Measurements from ENCODE around the gene SORBS1. TPM values are rescaled to one million over a fixed set of nuclear protein-coding genes. Genes with fewer than 3 reads are reported as not detected.

SORBS1 gene
- polyA plus RNA-seq, 3 donors from 2014 or later: 0.33 to 1.8 (median 0.82) TPM

- Mint-ChIP-seq H3K9me3 (no peaks in the 10 kb centered on the region), H3K4me3 (no peak overlapping the region), H3K27me3 (ENCODE audit: low read depth in 3 of 3) (peaks cover 2 to 3% (median 2%) of the 10 kb centered on the region in 3 donors), H3K36me3 (no peaks in the 10 kb centered on the region), H3K27ac (no peak overlapping the region), H3K4me1 (no peaks in the 10 kb centered on the region)
- DNase-seq: no peak
Measured at GRCh38 chr10:95543459-95543858, 17.7 kb downstream of the SORBS1 start.

GRCh38 chr10:95542761-95543160, 18.4 kb downstream of the SORBS1 start:
- Mint-ChIP-seq H3K4me1 (no peaks in the 10 kb centered on the region), H3K9me3 (no peaks in the 10 kb centered on the region), H3K36me3 (no peaks in the 10 kb centered on the region), H3K4me3 (no peak overlapping the region), H3K27ac (peak overlapping the region in 1 of 6 donors; percentile 30), H3K27me3 (ENCODE audit: low read depth in 3 of 3) (peaks cover 2 to 3% (median 2%) of the 10 kb centered on the region in 3 donors)
- DNase-seq: no peak

GRCh38 chr10:95542330-95542729, 18.8 kb downstream of the SORBS1 start:
- DNase-seq: no peak
- Mint-ChIP-seq H3K4me3 (no peak overlapping the region), H3K4me1 (no peaks in the 10 kb centered on the region), H3K27ac (no peak overlapping the region), H3K9me3 (no peaks in the 10 kb centered on the region), H3K36me3 (no peaks in the 10 kb centered on the region), H3K27me3 (ENCODE audit: low read depth in 3 of 3) (peaks cover 2 to 3% (median 2%) of the 10 kb centered on the region in 3 donors)

GRCh38 chr10:95540514-95541052, 20.6 kb downstream of the SORBS1 start:
- Mint-ChIP-seq H3K27me3 (ENCODE audit: low read depth in 3 of 3) (peaks cover 0 to 3% (median 2%) of the 10 kb centered on the region in 3 donors), H3K4me3 (no peak overlapping the region)
- DNase-seq: no peak

GRCh38 chr10:95539560-95540284, 21.4 kb downstream of the SORBS1 start:
- H3K4me3 Mint-ChIP-seq: no peak overlapping the region
- H3K27ac Mint-ChIP-seq: no peak overlapping the region
- no peak for DNase-seq
- no peaks in the 10 kb centered on the region for H3K36me3 Mint-ChIP-seq
- no peaks in the 10 kb centered on the region for H3K9me3 Mint-ChIP-seq
- H3K4me1 Mint-ChIP-seq: no peaks in the 10 kb centered on the region
- H3K27me3 Mint-ChIP-seq (ENCODE audit: low read depth in 3 of 3): peaks cover 0 to 2% (median 0%) of the 10 kb centered on the region in 3 donors

More at GRCh38 chr10:95540514-95541052, 20.6 kb downstream of the SORBS1 start:
- no peaks in the 10 kb centered on the region for H3K4me1 Mint-ChIP-seq
- H3K27ac Mint-ChIP-seq: no peak overlapping the region
- H3K36me3 Mint-ChIP-seq: no peaks in the 10 kb centered on the region
- no peaks in the 10 kb centered on the region for H3K9me3 Mint-ChIP-seq

- DNase-seq: no peak
- H3K27ac Mint-ChIP-seq: no peak overlapping the region
- H3K4me1 Mint-ChIP-seq: no peaks in the 10 kb centered on the region
- peaks cover 0 to 2% (median 0%) of the 10 kb centered on the region in 3 donors for H3K27me3 Mint-ChIP-seq (ENCODE audit: low read depth in 3 of 3)
- no peak overlapping the region for H3K4me3 Mint-ChIP-seq
- H3K9me3 Mint-ChIP-seq: no peaks in the 10 kb centered on the region
- H3K36me3 Mint-ChIP-seq: no peaks in the 10 kb centered on the region
Measured at GRCh38 chr10:95538412-95538811, 22.8 kb downstream of the SORBS1 start.

GRCh38 chr10:95537542-95537927, 23.6 kb downstream of the SORBS1 start:
- no peaks in the 10 kb centered on the region for H3K4me1 Mint-ChIP-seq
- H3K9me3 Mint-ChIP-seq: no peaks in the 10 kb centered on the region
- H3K4me3 Mint-ChIP-seq: no peak overlapping the region

GRCh38 chr10:95536894-95537541, 24.2 kb downstream of the SORBS1 start:
- H3K4me1 Mint-ChIP-seq: no peaks in the 10 kb centered on the region
- H3K27me3 Mint-ChIP-seq (ENCODE audit: low read depth in 3 of 3): peaks cover 0 to 2% (median 0%) of the 10 kb centered on the region in 3 donors
- no peak overlapping the region for H3K4me3 Mint-ChIP-seq
- H3K9me3 Mint-ChIP-seq: no peaks in the 10 kb centered on the region
- H3K27ac Mint-ChIP-seq: no peak overlapping the region
- H3K36me3 Mint-ChIP-seq: no peaks in the 10 kb centered on the region
- no peak for DNase-seq

More at GRCh38 chr10:95537542-95537927, 23.6 kb downstream of the SORBS1 start:
- no peak for DNase-seq
- no peaks in the 10 kb centered on the region for H3K36me3 Mint-ChIP-seq
- H3K27me3 Mint-ChIP-seq (ENCODE audit: low read depth in 3 of 3): peaks cover 0 to 2% (median 0%) of the 10 kb centered on the region in 3 donors
- H3K27ac Mint-ChIP-seq: no peak overlapping the region

GRCh38 chr10:95536017-95536416, 25.2 kb downstream of the SORBS1 start:
- Mint-ChIP-seq H3K4me1 (no peaks in the 10 kb centered on the region), H3K9me3 (no peaks in the 10 kb centered on the region), H3K27me3 (ENCODE audit: low read depth in 3 of 3) (no peaks in the 10 kb centered on the region), H3K27ac (no peak overlapping the region), H3K4me3 (no peak overlapping the region), H3K36me3 (no peaks in the 10 kb centered on the region)
- DNase-seq: no peak

GRCh38 chr10:95535526-95535925, 25.6 kb downstream of the SORBS1 start:
- H3K27me3 Mint-ChIP-seq (ENCODE audit: low read depth in 3 of 3): no peaks in the 10 kb centered on the region
- H3K4me1 Mint-ChIP-seq: no peaks in the 10 kb centered on the region
- H3K27ac Mint-ChIP-seq: no peak overlapping the region
- H3K4me3 Mint-ChIP-seq: no peak overlapping the region
- no peaks in the 10 kb centered on the region for H3K9me3 Mint-ChIP-seq
- no peak for DNase-seq
- H3K36me3 Mint-ChIP-seq: no peaks in the 10 kb centered on the region

- H3K27me3 Mint-ChIP-seq (ENCODE audit: low read depth in 3 of 3): no peaks in the 10 kb centered on the region
- no peak overlapping the region for H3K4me3 Mint-ChIP-seq
- H3K9me3 Mint-ChIP-seq: no peaks in the 10 kb centered on the region
- no peak for DNase-seq
- H3K36me3 Mint-ChIP-seq: no peaks in the 10 kb centered on the region
- H3K27ac Mint-ChIP-seq: no peak overlapping the region
- H3K4me1 Mint-ChIP-seq: no peaks in the 10 kb centered on the region
Measured at GRCh38 chr10:95533590-95533989, 27.6 kb downstream of the SORBS1 start.

- Mint-ChIP-seq H3K36me3 (no peaks in the 10 kb centered on the region), H3K4me1 (no peaks in the 10 kb centered on the region), H3K4me3 (no peak overlapping the region), H3K27ac (no peak overlapping the region), H3K9me3 (no peaks in the 10 kb centered on the region), H3K27me3 (ENCODE audit: low read depth in 3 of 3) (peaks cover 0 to 3% (median 0%) of the 10 kb centered on the region in 3 donors)
- no peak for DNase-seq
Measured at GRCh38 chr10:95532536-95532935, 28.6 kb downstream of the SORBS1 start.

GRCh38 chr10:95531994-95532399, 29.2 kb downstream of the SORBS1 start:
- no peaks in the 10 kb centered on the region for H3K36me3 Mint-ChIP-seq
- no peak for DNase-seq

GRCh38 chr10:95531058-95531809, 29.9 kb downstream of the SORBS1 start:
- Mint-ChIP-seq H3K9me3 (no peaks in the 10 kb centered on the region), H3K4me3 (no peak overlapping the region), H3K4me1 (no peaks in the 10 kb centered on the region), H3K27me3 (ENCODE audit: low read depth in 3 of 3) (peaks cover 0 to 3% (median 0%) of the 10 kb centered on the region in 3 donors), H3K36me3 (no peaks in the 10 kb centered on the region), H3K27ac (no peak overlapping the region)
- no peak for DNase-seq

More at GRCh38 chr10:95531994-95532399, 29.2 kb downstream of the SORBS1 start:
- Mint-ChIP-seq H3K27me3 (ENCODE audit: low read depth in 3 of 3) (peaks cover 0 to 3% (median 0%) of the 10 kb centered on the region in 3 donors), H3K27ac (no peak overlapping the region), H3K4me3 (no peak overlapping the region), H3K9me3 (no peaks in the 10 kb centered on the region), H3K4me1 (no peaks in the 10 kb centered on the region)
